GM12891 (cell line): ENCODE results near the gene GID4.

ENCODE experiments used
- POLR2A ChIP-seq: IDR thresholded peaks from 2 replicates; pipeline ENCODE4 v1.6.1; 2011; ENCODE audit warnings: low read depth, low read length, control low read depth
- POLR2AphosphoS5 ChIP-seq: IDR thresholded peaks from 2 replicates; pipeline ENCODE4 v1.6.1; 2011; ENCODE audit warnings: low read depth, low read length, control low read depth
- TAF1 ChIP-seq: IDR thresholded peaks from 2 replicates; pipeline ENCODE4 v1.6.1; 2011; ENCODE audit warnings: low read depth, low read length, control low read depth

GRCh38 chr17:18069101-18069500 is 29.9 kb downstream of the GID4 start:
- TF ChIP-seq POLR2A (no peak), TAF1 (no peak), POLR2AphosphoS5 (no peak)
